ENCODE data around the gene GALC.

Gene GALC

GRCh38 chr14:88023658-88024187 is 30.7 kb upstream of the GALC start:
- Mint-ChIP-seq H3K4me3 (no peak overlapping the region), H3K4me1 (peaks cover 34% of the 10 kb centered on the region), H3K27me3 (ENCODE audit: low read depth, poor library complexity) (no peaks in the 10 kb centered on the region), H3K27ac (peak overlapping the region; percentile 69), H3K9me3 (peaks cover 7% of the 10 kb centered on the region), H3K36me3 (ENCODE audit: low read depth) (peaks cover 4% of the 10 kb centered on the region)
- TF ChIP-seq CTCF (IDR thresholded peaks at IDR 0.05): no peak
- DNase-seq: no peak

GRCh38 chr14:88017535-88017934 is 24.6 kb upstream of the GALC start:
- Mint-ChIP-seq H3K4me3 (no peak overlapping the region), H3K9me3 (peaks cover 13% of the 10 kb centered on the region), H3K27me3 (ENCODE audit: low read depth, poor library complexity) (no peaks in the 10 kb centered on the region), H3K36me3 (ENCODE audit: low read depth) (peaks cover 10% of the 10 kb centered on the region), H3K27ac (no peak overlapping the region), H3K4me1 (peaks cover 17% of the 10 kb centered on the region)
- DNase-seq: no peak
- no peak for TF ChIP-seq CTCF (IDR thresholded peaks at IDR 0.05)

- Mint-ChIP-seq H3K4me3 (no peak overlapping the region), H3K27me3 (ENCODE audit: low read depth, poor library complexity) (peaks cover 4% of the 10 kb centered on the region), H3K4me1 (peaks cover 17% of the 10 kb centered on the region), H3K9me3 (peaks cover 13% of the 10 kb centered on the region), H3K36me3 (ENCODE audit: low read depth) (peaks cover 10% of the 10 kb centered on the region), H3K27ac (peak overlapping the region; percentile 38)
- DNase-seq: no peak
- no peak for TF ChIP-seq CTCF (IDR thresholded peaks at IDR 0.05)
These were observed 23.8 kb upstream of the GALC start for GRCh38 chr14:88016768-88017167.

GRCh38 chr14:88013750-88014349 is 20.9 kb upstream of the GALC start:
- peak; percentile 62 for DNase-seq
- TF ChIP-seq CTCF (IDR thresholded peaks at IDR 0.05): peak; percentile 98
- Mint-ChIP-seq H3K4me3 (no peak overlapping the region), H3K36me3 (ENCODE audit: low read depth) (peaks cover 5% of the 10 kb centered on the region), H3K9me3 (peaks cover 6% of the 10 kb centered on the region), H3K27ac (no peak overlapping the region), H3K27me3 (ENCODE audit: low read depth, poor library complexity) (peaks cover 8% of the 10 kb centered on the region), H3K4me1 (peaks cover 17% of the 10 kb centered on the region)

- Mint-ChIP-seq H3K9me3 (peaks cover 6% of the 10 kb centered on the region), H3K27me3 (ENCODE audit: low read depth, poor library complexity) (peaks cover 8% of the 10 kb centered on the region), H3K4me1 (peaks cover 17% of the 10 kb centered on the region), H3K27ac (no peak overlapping the region), H3K36me3 (ENCODE audit: low read depth) (peaks cover 5% of the 10 kb centered on the region), H3K4me3 (no peak overlapping the region)
- no peak for TF ChIP-seq CTCF (IDR thresholded peaks at IDR 0.05)
- no peak for DNase-seq
These were observed 19.5 kb upstream of the GALC start for GRCh38 chr14:88012495-88012894.

- Mint-ChIP-seq H3K27me3 (ENCODE audit: low read depth, poor library complexity) (peaks cover 8% of the 10 kb centered on the region), H3K4me1 (peaks cover 1% of the 10 kb centered on the region), H3K27ac (no peak overlapping the region), H3K4me3 (no peak overlapping the region), H3K36me3 (ENCODE audit: low read depth) (no peaks in the 10 kb centered on the region), H3K9me3 (no peaks in the 10 kb centered on the region)
- DNase-seq: no peak
- TF ChIP-seq CTCF (IDR thresholded peaks at IDR 0.05): no peak
These were observed 17.3 kb upstream of the GALC start for GRCh38 chr14:88010331-88010730.

Measured in nephron progenitor cell (in vitro differentiated cells).